GM12878 (cell line): ENCODE measurements around the gene CNKSR1. TPM values are rescaled to one million over a fixed set of nuclear protein-coding genes. Genes with fewer than 3 reads are reported as not detected.

Experiments
- ATAC-seq: fragments of 200-7000 bp; cut with Tn5 transposase; 3 replicates; pipeline ENCODE4 v1.9.1; 2020; ENCODE audit warnings: mild to moderate bottlenecking, moderate library complexity
- BruUV-seq: library from RNA; stranded (reverse); fragments of 400-500 nt; replicated peaks from 2 replicates; lab custom pipeline; 2021; lab: Mats Ljungman, UMichigan
- CTCF ChIA-PET: fragments of 300-600 bp; sonication (Branson Sonifier 250); formaldehyde crosslinking; extraction: SDS; loops from one replicate; lab custom pipeline; 2021; ENCODE audit warnings: inconsistent platforms; lab: Yijun Ruan, JAX
- POLR2A ChIA-PET: fragments of 350-600 bp; formaldehyde crosslinking; extraction: SDS; loops from one replicate; lab custom pipeline; 2021; ENCODE audit warnings: inconsistent platforms; lab: Charles Lee
- RAD21 ChIA-PET: fragments of 300-600 bp; sonication (Branson Sonifier 250); formaldehyde crosslinking; loops from one replicate; lab custom pipeline; 2023; ENCODE audit warnings: antibody characterized with exemption; ENCODE audit not compliant: unreplicated experiment; lab: Charles Lee
- SMC1A ChIA-PET: fragments of 300-600 bp; sonication (Branson Sonifier 250); formaldehyde crosslinking; loops from one replicate; lab custom pipeline; 2023; ENCODE audit not compliant: unreplicated experiment, uncharacterized antibody; lab: Charles Lee
- DNase-seq: peaks from one replicate; pipeline ENCODE4 v3.0.0-alpha.2; 2011; ENCODE audit warnings: low read depth, low spot score
- FAIRE-seq: peaks from 3 replicates; lab custom pipeline; 2011; peaks lifted over from hg19 to GRCh38; lab: Jason Lieb, UNC
- H2AFZ ChIP-seq: 2 replicates; pipeline ENCODE4 v1.6.0; 2011; ENCODE audit warnings: low read depth, low read length, control low read depth; ENCODE audit not compliant: control insufficient read depth
- H3K27ac ChIP-seq: 2 replicates; pipeline ENCODE4 v1.5.1; 2011; ENCODE audit warnings: control low read depth; ENCODE audit not compliant: control insufficient read depth, insufficient read depth
- H3K27me3 ChIP-seq, 2 experiments: replicated peaks in 1 of 2; 2 replicates each; pipeline versions ENCODE4 v1.6.0 to v1.6.1; 2011; ENCODE audit warnings: low read length in 1 of 2; ENCODE audit not compliant: control insufficient read depth in 2 of 2, insufficient read depth in 2 of 2
- H3K36me3 ChIP-seq, 2 experiments: 2 replicates each; pipeline ENCODE4 v1.5.1; 2011; ENCODE audit warnings: low read length in 1 of 2; ENCODE audit not compliant: control insufficient read depth in 2 of 2, insufficient read depth in 2 of 2
- H3K4me1 ChIP-seq: 2 replicates; pipeline ENCODE4 v1.6.1; 2011; ENCODE audit warnings: mild to moderate bottlenecking, low read length, moderate library complexity, mixed read lengths; ENCODE audit not compliant: control insufficient read depth, insufficient read depth
- H3K4me2 ChIP-seq: 2 replicates; pipeline ENCODE4 v1.6.0; 2011; ENCODE audit warnings: control low read depth; ENCODE audit not compliant: control insufficient read depth, insufficient read depth
- H3K4me3 ChIP-seq: fragments of 200-600 bp; sonication (generic); 2 replicates; pipeline ENCODE4 v1.5.1; 2016
- H3K79me2 ChIP-seq: 2 replicates; pipeline ENCODE4 v1.6.0; 2011; ENCODE audit warnings: low read length; ENCODE audit not compliant: control insufficient read depth, insufficient read depth
- H3K9ac ChIP-seq: 2 replicates; pipeline ENCODE4 v1.8.0; 2011; ENCODE audit warnings: low read length, control low read depth, mixed read lengths; ENCODE audit not compliant: control insufficient read depth, insufficient read depth
- H3K9me3 ChIP-seq: replicated peaks from 3 replicates; pipeline ENCODE4 v1.5.1; 2011; ENCODE audit warnings: mild to moderate bottlenecking, low read length; ENCODE audit not compliant: control insufficient read depth, insufficient read depth
- H4K20me1 ChIP-seq: 2 replicates; pipeline ENCODE4 v1.6.0; 2011; ENCODE audit not compliant: control insufficient read depth, insufficient read depth
- CHD4 ChIP-seq: fragments of 200-600 bp; sonication (generic); IDR thresholded peaks from 2 replicates; pipeline ENCODE4 v1.6.1; 2016; ENCODE audit warnings: mild to moderate bottlenecking
- ETV6 ChIP-seq, 2 experiments: fragments of 450-650 bp in 1 of 2; IDR thresholded peaks in 1 of 2; conservative IDR thresholded peaks in 1 of 2; 2 replicates each; pipeline ENCODE4 v1.6.1; 2014; ENCODE audit warnings: antibody characterized with exemption in 1 of 2, borderline replicate concordance in 1 of 2, low read depth in 1 of 2, mild to moderate bottlenecking in 1 of 2, moderate library complexity in 1 of 2
- FOXM1 ChIP-seq: IDR thresholded peaks from 2 replicates; pipeline ENCODE4 v1.6.1; 2012; ENCODE audit warnings: low read depth, mild to moderate bottlenecking, inconsistent platforms, low read length, moderate library complexity
- HDAC2 ChIP-seq: fragments of 200-600 bp; sonication (generic); IDR thresholded peaks from 2 replicates; pipeline ENCODE4 v1.6.1; 2017
- NBN ChIP-seq: fragments of 450-650 bp; IDR thresholded peaks from 2 replicates; pipeline ENCODE4 v1.6.1; 2016
- RBBP5 ChIP-seq: fragments of 200-600 bp; sonication (generic); conservative IDR thresholded peaks from 2 replicates; pipeline ENCODE4 v1.6.1; 2016
- SMARCA5 ChIP-seq: fragments of 450-650 bp; IDR thresholded peaks from 2 replicates; pipeline ENCODE4 v1.6.1; 2017; ENCODE audit warnings: mild to moderate bottlenecking
- ZNF207 ChIP-seq: fragments of 450-650 bp; IDR thresholded peaks from 2 replicates; pipeline ENCODE4 v1.6.1; 2014; ENCODE audit warnings: antibody characterized with exemption, mild to moderate bottlenecking, borderline replicate concordance
- WGBS: methylation state at CpG from one replicate; pipeline ENCODE4 v1.1.6; 2016; ENCODE audit warnings: low lambda C conversion rate; ENCODE audit not compliant: insufficient replicate concordance, insufficient coverage; ENCODE audit errors: missing lambda C conversion rate; 5-methylcytosine and 5-hydroxymethylcytosine counted together
- in situ Hi-C: fragments of 300-500 bp; cut with MboI; formaldehyde crosslinking; loops from 9 replicates; pipeline ENCODE4 v1.14.3; 2018; ENCODE audit warnings: mixed read lengths
- intact Hi-C: fragments of 100-400 bp; cut with micrococcal nuclease; formaldehyde crosslinking; loops from one replicate; pipeline ENCODE4 v1.14.2; 2022; ENCODE audit not compliant: unreplicated experiment
- polyA plus RNA-seq, 11 experiments: library from polyadenylated mRNA; depleted of rRNA in 4 of 11; unstranded in 6 of 11; stranded (reverse) in 5 of 11; fragments of >200 nt; fragmentation: Nextera tagmentation in 4 of 11; fragmentation: Illumina TruSeq in 1 of 11; extraction: Ambion mirVana in 4 of 11; extraction: Trizol in 1 of 11; gene quantifications; 1 replicate in 1 of 11; 2 replicates in 10 of 11; pipeline versions ENCODE4 v1.2.1 to v1.2.3, GENCODE V29; 2011 to 2016; ENCODE audit warnings: inconsistent platforms in 2 of 11, missing spikeins in 2 of 11, low read depth in 1 of 11
- total RNA-seq, 4 experiments: library from RNA; depleted of rRNA in 3 of 4; stranded (reverse); fragments of >200 nt in 3 of 4; fragmentation: Illumina TruSeq in 1 of 4; extraction: Trizol in 1 of 4; gene quantifications; 2 replicates each; pipeline versions ENCODE4 v1.2.1 to v1.2.3, GENCODE V29; 2013 to 2021
- TF ChIP-seq, protein P1 (sequence below): fragments of 450-650 bp; IDR thresholded peaks from 2 replicates; pipeline ENCODE4 v1.6.1; 2018; ENCODE audit warnings: mild to moderate bottlenecking, low read depth, moderate library complexity; ENCODE audit not compliant: partially characterized antibody

CNKSR1 gene
- total and polyA plus RNA-seq, 10 of the 15 experiments (the other 5 are each of a cell fraction or from before 2014, with no cell fraction given): 0.06 to 1.2 (median 0.86) TPM

DNA sequence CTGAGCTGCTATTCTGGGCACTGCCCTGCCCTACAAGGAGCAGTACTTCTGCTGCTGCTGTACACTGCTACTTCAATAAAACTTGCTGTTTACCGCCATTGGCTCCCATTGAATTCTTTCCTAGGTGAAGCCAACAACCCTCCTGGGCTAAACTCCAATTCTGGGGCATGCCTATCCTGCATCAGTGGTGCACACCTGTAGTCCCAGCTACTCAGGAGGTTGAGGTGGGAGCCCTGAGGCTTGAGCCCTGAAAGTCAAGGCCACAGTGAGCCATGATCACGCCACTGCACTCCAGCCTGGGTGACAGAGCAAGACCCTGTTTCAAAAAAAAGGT lies 44.5 kb upstream of the CNKSR1 start:
- in situ Hi-C loops: no loop called here
- H3K27ac ChIP-seq: no peak overlapping the region

More for the DNA sequence above, 44.5 kb upstream of the CNKSR1 start:
- DNase-seq (no peak), FAIRE-seq (no peak), ATAC-seq (no peak)
- BruUV-seq: no TSS peak
- intact Hi-C loops: no loop called here
- TF ChIP-seq ZNF207 (no peak), FOXM1 (no peak), HDAC2 (no peak), ETV6 (conservative IDR thresholded peaks at IDR 0.05 in 1 of 2, IDR thresholded peaks at IDR 0.05 in 1 of 2; ENCODE audit: borderline replicate concordance in 1 of 2, low read depth in 1 of 2) (no peak), SMARCA5 (no peak), RBBP5 (no peak), NBN (no peak), CHD4 (no peak)
- TF ChIP-seq, protein P1, sequence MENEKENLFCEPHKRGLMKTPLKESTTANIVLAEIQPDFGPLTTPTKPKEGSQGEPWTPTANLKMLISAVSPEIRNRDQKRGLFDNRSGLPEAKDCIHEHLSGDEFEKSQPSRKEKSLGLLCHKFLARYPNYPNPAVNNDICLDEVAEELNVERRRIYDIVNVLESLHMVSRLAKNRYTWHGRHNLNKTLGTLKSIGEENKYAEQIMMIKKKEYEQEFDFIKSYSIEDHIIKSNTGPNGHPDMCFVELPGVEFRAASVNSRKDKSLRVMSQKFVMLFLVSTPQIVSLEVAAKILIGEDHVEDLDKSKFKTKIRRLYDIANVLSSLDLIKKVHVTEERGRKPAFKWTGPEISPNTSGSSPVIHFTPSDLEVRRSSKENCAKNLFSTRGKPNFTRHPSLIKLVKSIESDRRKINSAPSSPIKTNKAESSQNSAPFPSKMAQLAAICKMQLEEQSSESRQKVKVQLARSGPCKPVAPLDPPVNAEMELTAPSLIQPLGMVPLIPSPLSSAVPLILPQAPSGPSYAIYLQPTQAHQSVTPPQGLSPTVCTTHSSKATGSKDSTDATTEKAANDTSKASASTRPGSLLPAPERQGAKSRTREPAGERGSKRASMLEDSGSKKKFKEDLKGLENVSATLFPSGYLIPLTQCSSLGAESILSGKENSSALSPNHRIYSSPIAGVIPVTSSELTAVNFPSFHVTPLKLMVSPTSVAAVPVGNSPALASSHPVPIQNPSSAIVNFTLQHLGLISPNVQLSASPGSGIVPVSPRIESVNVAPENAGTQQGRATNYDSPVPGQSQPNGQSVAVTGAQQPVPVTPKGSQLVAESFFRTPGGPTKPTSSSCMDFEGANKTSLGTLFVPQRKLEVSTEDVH: no peak
- Histone ChIP-seq H4K20me1 (no peaks in the 10 kb centered on the region), H3K4me3 (no peak overlapping the region), H3K4me1 (no peaks in the 10 kb centered on the region), H3K9ac (no peak overlapping the region), H3K9me3 (no peaks in the 10 kb centered on the region), H2AFZ (no peak overlapping the region), H3K79me2 (no peaks in the 10 kb centered on the region), H3K27me3 (no peaks in the 10 kb centered on the region), H3K36me3 (no peaks in the 10 kb centered on the region), H3K4me2 (no peak overlapping the region)
- SMC1A ChIA-PET: interaction anchor here (1.4 kb wide), 1 partner anchor 12 kb away, joined by 5 read pairs; no protein-coding TSS in a partner anchor
- POLR2A ChIA-PET: no interaction called here
- RAD21 ChIA-PET: no interaction called here
- CTCF ChIA-PET: interaction anchor here (2.6 kb wide), 1 partner anchor 12 kb away, joined by 7 read pairs; no protein-coding TSS in a partner anchor
- WGBS: 51% methylated on average over 2 of the region's 2 CpGs
